ENCODE data around the gene CCDC88C.
A peak's percentile ranks its signal among the peaks of the same experiment; 100 is the strongest.

Gene CCDC88C

DNA sequence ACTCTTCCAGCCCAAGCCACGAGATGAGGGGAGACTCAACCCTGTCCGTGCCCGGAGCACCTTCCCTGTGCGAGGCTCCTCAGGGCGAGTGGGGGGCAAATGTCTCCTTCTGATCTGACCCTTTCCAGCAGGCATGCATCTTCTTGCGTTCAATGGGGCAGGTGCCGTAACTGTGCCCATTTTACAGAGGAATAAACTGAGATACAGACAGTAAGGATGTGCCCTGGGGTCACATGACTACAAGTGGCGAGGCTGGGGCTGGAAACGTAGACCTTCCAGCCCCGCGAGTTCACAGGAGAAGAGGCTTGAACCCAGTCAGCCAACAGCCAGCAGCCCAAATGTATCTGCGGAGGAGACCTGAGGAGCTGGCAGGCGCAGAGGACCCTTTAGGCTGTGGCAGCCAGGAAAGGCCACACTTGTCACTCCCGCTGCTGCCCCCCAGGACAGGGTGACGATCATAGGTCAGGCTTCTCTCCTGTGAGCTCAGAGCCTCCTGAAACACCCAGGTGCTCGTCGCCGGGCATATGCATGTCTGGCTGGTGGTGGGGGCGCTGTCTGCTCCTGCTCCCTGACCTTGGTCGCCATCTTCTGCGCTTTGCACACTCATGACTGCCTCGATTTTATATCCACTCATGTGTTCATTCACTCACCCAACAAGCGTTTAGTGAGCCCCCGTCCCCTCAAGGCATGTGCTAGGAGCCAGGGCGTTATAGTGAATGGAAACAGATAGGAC, 41.7 kb downstream of the CCDC88C start:
- peaks cover 27% of the 10 kb centered on the region for H3K4me1 ChIP-seq (ENCODE audit: insufficient read depth, low read length)
- H3K9ac ChIP-seq (ENCODE audit: low read depth, low read length), result no peak overlapping the region; the same call in 1 of the 2 replicates
- H3K27me3 ChIP-seq (ENCODE audit: insufficient read depth, low read length), result no peaks in the 10 kb centered on the region
- 92% methylated on average over 25 of the region's 25 CpGs for WGBS
- peaks cover 6% of the 10 kb centered on the region; the same call in 1 of the 2 replicates for H3K36me3 ChIP-seq (ENCODE audit: insufficient read depth, low read length)
- H3K4me3 ChIP-seq (ENCODE audit: low read length), result no peak overlapping the region
- H3K9me3 ChIP-seq (ENCODE audit: insufficient read depth, low read depth, low read length), result no peaks in the 10 kb centered on the region
- 0 out of 2 replicates have a peak overlapping the region, but pooled peaks have one; percentile 11 for H3K27ac ChIP-seq (ENCODE audit: low read depth, low read length)

DNA sequence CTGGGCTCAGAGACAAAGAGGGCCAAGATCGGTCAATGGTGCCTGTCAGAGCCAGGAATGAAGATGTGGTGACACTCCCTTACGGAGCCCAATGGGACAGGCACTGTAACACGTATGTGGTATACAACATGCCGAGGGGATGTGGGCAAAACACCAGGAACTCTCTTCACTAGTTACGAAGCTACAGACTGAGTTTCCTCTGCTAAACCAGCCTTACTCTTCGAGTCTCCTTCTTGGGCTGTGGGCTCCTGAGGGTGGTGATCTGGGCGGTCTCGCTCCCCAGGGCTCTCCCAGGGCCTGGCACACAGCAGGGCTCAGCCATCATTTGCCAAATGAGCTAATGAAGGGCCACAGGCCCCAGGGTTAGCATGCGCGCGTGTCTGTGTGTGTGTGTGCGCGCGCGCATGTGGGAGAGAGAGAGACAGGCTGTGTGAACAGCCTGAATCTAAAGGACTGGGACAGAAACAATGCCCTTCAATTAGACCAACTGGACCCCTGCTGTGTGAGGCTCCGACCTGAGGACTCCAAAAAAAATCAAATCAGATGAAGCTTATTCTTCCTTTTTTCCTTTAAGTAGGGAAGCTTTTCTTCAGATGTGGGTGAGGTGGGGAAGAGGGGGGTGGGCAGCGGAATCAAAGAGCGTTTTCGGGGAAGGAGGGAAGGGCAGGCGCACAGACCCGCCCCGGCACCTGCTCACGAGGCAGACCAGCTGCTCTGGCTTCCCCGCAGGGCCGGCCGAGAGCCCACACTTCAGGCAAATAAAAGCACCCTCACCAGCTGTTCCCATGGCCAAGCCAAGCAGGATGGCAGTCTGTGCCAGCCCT, 42.5 kb downstream of the CCDC88C start:
- 0 out of 2 replicates have a peak overlapping the region, but pooled peaks have one; percentile 11 for H3K27ac ChIP-seq (ENCODE audit: low read depth, low read length)
- H3K4me1 ChIP-seq (ENCODE audit: insufficient read depth, low read length), result peaks cover 27% of the 10 kb centered on the region
- H3K4me3 ChIP-seq (ENCODE audit: low read length), result no peak overlapping the region
- no peaks in the 10 kb centered on the region for H3K9me3 ChIP-seq (ENCODE audit: insufficient read depth, low read depth, low read length)
- H3K9ac ChIP-seq (ENCODE audit: low read depth, low read length), result no peak overlapping the region
- H3K36me3 ChIP-seq (ENCODE audit: insufficient read depth, low read length), result peaks cover 6% of the 10 kb centered on the region; the same call in 1 of the 2 replicates
- no peaks in the 10 kb centered on the region for H3K27me3 ChIP-seq (ENCODE audit: insufficient read depth, low read length)
- 83% methylated on average over 26 of the region's 26 CpGs for WGBS

DNA sequence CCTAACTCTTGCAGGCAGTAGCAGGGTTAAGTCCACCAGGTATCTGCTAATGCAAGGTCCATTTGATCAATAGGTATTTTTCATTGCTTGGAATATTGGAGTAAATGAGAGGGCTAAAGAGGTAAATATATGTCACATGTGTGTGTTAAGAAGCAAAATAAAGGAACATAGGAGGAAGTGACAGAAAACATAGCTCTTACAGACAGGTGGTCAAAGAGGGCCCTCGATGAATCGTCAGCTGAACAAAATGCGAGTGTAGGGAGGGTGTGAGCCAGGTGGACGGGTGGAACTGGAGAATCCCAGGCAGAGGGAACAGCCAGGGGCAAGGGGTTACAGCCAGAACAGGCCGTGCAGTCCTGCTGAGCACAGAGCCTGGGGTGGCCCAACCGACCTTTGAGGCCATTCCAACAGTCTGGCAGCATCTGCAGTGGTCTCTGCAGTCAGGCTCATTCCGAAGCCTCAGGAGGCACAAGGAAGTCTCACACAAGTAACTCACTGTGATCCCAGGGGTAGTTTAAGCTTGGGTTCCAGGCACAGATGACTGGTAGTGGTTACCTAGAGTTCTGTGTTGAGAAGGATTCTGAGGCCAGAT, 43.2 kb downstream of the CCDC88C start:
- Histone ChIP-seq H3K36me3 (ENCODE audit: insufficient read depth, low read length) (peaks cover 6% of the 10 kb centered on the region; the same call in 1 of the 2 replicates), H3K27me3 (ENCODE audit: insufficient read depth, low read length) (no peaks in the 10 kb centered on the region), H3K9me3 (ENCODE audit: insufficient read depth, low read depth, low read length) (no peaks in the 10 kb centered on the region), H3K4me3 (ENCODE audit: low read length) (no peak overlapping the region), H3K9ac (ENCODE audit: low read depth, low read length) (no peak overlapping the region), H3K27ac (ENCODE audit: low read depth, low read length) (no peak overlapping the region), H3K4me1 (ENCODE audit: insufficient read depth, low read length) (peaks cover 27% of the 10 kb centered on the region)
- 82% methylated on average over 7 of the region's 7 CpGs for WGBS

DNA sequence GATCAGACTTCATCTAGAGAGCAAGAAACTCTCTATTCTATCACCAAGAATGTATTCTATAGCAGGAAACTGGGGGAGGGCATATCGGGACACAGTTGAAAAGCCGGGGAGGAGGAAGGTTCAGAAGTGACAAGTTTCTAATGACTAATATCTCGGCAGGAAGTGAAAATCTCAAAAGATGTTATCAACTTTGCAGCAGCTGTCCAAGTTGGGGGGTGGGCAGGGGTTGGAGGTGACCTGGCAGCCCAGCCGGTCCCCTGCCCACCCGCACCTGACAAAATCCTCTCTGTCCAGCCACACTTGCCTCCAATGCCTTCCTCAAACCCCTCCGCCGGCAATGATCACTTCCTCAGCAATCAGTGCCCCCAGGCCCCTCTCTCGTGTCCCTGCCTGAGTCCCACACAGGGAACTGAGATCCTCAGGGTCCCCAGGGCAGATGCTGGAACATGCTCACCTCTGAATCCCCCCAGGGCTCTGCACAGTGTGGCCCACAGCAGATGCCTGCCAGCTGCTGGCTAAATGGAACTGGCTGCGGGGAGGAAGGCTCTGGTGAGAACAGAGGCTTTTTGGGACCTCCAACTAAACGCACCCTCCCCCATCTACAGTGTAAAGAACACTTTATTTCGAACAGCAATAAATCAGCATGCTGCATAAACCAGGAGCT, 43.9 kb downstream of the CCDC88C start:
- Histone ChIP-seq H3K36me3 (ENCODE audit: insufficient read depth, low read length) (peaks cover 4% of the 10 kb centered on the region; the same call in 1 of the 2 replicates), H3K9ac (ENCODE audit: low read depth, low read length) (no peak overlapping the region), H3K4me3 (ENCODE audit: low read length) (no peak overlapping the region), H3K27me3 (ENCODE audit: insufficient read depth, low read length) (no peaks in the 10 kb centered on the region), H3K9me3 (ENCODE audit: insufficient read depth, low read depth, low read length) (no peaks in the 10 kb centered on the region), H3K27ac (ENCODE audit: low read depth, low read length) (no peak overlapping the region), H3K4me1 (ENCODE audit: insufficient read depth, low read length) (peaks cover 27% of the 10 kb centered on the region)
- WGBS, result 90% methylated on average over 11 of the region's 11 CpGs

DNA sequence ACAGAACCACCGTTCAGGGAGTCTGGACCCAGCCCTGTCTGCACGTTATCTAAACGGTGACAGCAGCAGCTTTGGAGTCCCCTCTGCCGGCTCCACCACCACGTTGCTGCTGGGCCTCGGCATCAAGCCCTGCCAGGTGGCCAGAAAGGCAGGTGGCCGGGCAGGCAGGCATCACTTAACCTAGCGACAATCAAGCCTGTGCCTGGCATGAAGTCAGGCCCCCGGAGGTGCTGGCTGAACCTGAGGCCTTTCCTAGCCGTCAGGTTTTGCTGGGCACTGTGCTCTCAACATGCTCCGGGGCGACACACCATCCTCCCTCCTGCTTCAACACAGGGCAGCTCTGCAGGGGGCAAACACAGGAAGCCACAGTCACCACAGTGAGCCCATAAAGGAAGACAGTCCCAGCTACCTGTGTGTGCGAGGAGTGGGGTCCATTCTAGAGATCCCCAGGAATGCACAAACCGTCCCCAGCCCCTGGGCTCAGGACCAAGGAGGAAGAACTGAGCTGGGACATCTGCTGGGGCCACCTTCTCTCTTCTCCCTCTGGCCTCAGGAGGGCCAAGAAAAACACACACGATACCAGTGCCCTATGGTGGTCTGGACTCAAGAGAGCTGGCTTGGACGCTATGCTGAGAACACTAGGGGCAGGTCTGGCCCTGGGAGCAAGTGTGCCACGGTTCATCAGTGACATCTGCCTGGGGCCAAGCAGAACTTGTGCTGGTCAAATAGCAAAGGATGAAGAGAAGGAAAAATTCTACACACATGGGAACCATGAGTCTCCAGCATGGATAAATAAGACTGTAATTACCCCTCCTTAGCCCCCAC, 44.7 kb downstream of the CCDC88C start:
- Histone ChIP-seq H3K27ac (ENCODE audit: low read depth, low read length) (no peak overlapping the region), H3K9ac (ENCODE audit: low read depth, low read length) (no peak overlapping the region), H3K4me3 (ENCODE audit: low read length) (no peak overlapping the region), H3K9me3 (ENCODE audit: insufficient read depth, low read depth, low read length) (no peaks in the 10 kb centered on the region), H3K4me1 (ENCODE audit: insufficient read depth, low read length) (peaks cover 21% of the 10 kb centered on the region), H3K36me3 (ENCODE audit: insufficient read depth, low read length) (no peaks in the 10 kb centered on the region), H3K27me3 (ENCODE audit: insufficient read depth, low read length) (no peaks in the 10 kb centered on the region)
- WGBS, result 87% methylated on average over 17 of the region's 17 CpGs

DNA sequence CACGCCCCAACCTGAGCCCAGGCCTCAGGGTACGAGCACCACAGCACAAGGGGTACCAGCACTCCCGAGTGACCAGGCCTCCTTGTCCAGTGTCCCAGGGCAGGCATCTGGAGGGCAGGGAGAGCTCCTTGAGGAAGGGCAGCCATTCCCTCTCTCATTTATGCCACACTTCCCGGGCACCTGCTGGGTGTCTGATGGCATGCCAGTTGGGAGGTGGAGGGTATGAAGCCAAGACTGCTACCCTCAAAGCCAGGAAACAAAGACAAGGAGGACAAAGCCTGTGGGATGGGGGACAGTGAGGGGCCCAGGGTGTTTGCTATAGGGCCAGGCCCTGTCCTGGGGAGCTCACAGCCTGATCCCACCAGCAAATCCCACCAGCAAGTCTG, 45.6 kb downstream of the CCDC88C start:
- Histone ChIP-seq H3K4me3 (ENCODE audit: low read length) (no peak overlapping the region), H3K4me1 (ENCODE audit: insufficient read depth, low read length) (peaks cover 17% of the 10 kb centered on the region), H3K27ac (ENCODE audit: low read depth, low read length) (no peak overlapping the region), H3K36me3 (ENCODE audit: insufficient read depth, low read length) (no peaks in the 10 kb centered on the region), H3K9me3 (ENCODE audit: insufficient read depth, low read depth, low read length) (no peaks in the 10 kb centered on the region), H3K9ac (ENCODE audit: low read depth, low read length) (no peak overlapping the region), H3K27me3 (ENCODE audit: insufficient read depth, low read length) (no peaks in the 10 kb centered on the region)
- 91% methylated on average over 4 of the region's 4 CpGs for WGBS

DNA sequence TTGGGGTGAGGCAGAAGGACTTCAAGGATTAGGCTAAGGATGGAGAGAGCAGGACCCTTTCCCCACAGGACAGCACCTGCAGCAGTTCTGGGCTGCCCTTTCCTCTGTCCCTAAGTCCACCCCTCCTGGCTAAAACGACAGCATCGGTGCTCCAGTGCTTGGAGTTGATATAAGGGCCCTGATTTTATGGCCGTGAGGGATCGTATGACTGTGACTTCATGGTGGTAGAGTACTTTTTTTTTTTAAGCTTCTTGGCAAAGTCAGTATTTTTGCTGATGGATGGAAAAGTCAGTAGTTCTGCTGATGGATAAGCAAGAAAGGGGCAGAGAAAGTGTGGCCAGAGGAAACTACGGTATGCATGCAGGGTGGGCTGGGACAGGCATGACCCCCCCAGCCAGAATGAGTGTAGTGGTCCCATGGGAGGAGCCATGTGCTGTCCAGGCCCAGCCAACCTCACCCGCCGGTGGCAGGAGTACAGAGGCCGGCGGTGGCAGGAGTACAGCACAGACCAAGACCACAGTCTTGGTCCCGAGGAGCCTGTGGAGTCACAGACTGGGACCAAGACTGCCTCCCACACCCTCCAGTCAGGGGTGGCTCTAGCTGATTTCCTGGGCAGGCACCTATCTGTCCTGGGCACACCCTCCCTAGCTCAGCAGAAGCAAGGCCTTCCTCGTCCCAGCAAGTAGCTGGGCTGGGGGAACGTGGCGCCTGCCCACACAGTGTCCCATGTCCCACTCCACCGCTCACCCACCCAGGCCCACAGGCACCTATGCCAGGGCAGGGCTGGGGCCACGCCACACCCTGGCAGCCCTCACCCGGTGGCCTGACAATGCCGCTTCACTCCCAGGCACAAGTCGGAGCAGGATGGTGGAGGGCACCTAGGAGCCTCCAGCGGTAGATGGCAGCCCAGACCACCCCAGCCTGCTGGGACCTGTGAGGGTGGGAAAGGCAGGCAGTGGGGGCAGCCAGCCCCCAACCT, 46.3 kb downstream of the CCDC88C start:
- Histone ChIP-seq H3K36me3 (ENCODE audit: insufficient read depth, low read length) (no peaks in the 10 kb centered on the region), H3K4me3 (ENCODE audit: low read length) (no peak overlapping the region), H3K4me1 (ENCODE audit: insufficient read depth, low read length) (peaks cover 14% of the 10 kb centered on the region), H3K9ac (ENCODE audit: low read depth, low read length) (no peak overlapping the region), H3K27ac (ENCODE audit: low read depth, low read length) (no peak overlapping the region), H3K9me3 (ENCODE audit: insufficient read depth, low read depth, low read length) (no peaks in the 10 kb centered on the region), H3K27me3 (ENCODE audit: insufficient read depth, low read length) (no peaks in the 10 kb centered on the region)
- 89% methylated on average over 19 of the region's 19 CpGs for WGBS

DNA sequence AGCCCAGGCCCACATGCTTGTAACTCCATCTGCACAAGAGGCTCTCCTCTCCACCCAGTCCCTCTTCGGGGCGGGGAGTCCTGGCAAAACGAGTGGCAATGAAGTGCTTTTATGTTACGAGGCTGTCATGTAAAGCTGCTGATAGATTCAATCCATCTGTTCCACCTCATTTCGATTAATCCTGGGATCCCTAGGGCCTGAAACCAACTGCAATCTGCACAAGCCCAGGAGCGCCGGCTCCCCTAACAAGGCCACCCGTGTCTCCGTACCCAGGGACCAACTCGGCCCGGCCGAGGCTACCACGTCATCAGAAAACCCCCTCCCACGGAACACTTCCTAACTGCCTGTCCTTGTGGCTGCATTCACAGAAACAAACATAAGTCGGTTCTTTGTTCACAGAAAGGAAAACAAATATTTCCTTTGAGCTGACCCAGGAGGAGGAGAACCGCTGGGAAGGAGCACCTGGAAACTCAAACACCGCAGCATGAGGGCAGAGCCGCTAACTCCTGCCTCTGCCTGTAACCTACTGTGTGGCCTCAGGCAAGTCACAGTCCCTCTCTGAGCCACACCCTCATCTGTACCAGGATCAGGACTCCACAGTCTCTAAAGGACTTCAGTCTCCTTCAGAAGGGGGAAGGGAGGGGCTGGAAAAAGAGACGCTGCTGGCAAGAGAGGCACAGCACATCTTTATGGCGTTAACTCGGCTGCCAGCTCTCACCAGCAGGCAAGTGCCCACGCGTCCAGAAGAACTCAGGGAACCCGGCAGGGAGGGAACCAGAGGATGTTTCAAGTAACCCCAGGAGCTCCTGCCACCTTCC, 47.8 kb downstream of the CCDC88C start:
- Histone ChIP-seq H3K36me3 (ENCODE audit: insufficient read depth, low read length) (no peaks in the 10 kb centered on the region), H3K9me3 (ENCODE audit: insufficient read depth, low read depth, low read length) (no peaks in the 10 kb centered on the region), H3K27ac (ENCODE audit: low read depth, low read length) (no peak overlapping the region), H3K4me3 (ENCODE audit: low read length) (no peak overlapping the region), H3K4me1 (ENCODE audit: insufficient read depth, low read length) (peaks cover 5% of the 10 kb centered on the region), H3K27me3 (ENCODE audit: insufficient read depth, low read length) (no peaks in the 10 kb centered on the region), H3K9ac (ENCODE audit: low read depth, low read length) (no peak overlapping the region)
- 84% methylated on average over 24 of the region's 24 CpGs for WGBS

DNA sequence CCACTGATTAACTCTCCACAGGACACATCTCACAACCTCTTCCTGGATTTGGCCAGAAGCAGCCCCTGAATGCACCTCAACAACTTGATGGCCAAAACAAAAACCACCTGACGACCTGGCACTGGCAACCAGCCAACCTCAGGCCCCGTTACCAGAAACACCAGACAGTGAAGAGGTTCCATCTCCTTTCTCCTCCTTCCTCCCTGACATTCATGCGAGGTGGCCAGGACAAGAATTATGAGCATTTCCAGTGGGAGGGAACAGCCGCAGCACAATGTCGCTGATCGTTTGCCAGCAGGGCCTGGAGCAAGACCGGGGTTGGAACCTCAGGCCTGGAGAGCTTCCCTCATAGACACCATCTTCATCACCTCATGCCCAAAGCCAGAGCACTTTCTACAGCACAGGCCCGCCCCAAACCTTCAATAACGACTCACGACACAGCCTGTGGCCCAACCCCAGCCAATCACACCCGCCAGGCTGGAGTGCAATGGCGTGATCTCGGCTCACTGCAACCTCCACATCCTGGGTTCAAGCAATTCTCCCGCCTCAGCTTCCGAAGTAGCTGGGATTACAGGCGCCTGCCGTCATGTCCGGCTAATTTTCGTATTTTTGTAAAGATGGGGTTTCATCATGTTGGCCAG, 48.7 kb downstream of the CCDC88C start:
- Histone ChIP-seq H3K9me3 (ENCODE audit: insufficient read depth, low read depth, low read length) (no peaks in the 10 kb centered on the region), H3K4me3 (ENCODE audit: low read length) (no peak overlapping the region), H3K9ac (ENCODE audit: low read depth, low read length) (no peak overlapping the region), H3K36me3 (ENCODE audit: insufficient read depth, low read length) (no peaks in the 10 kb centered on the region), H3K27ac (ENCODE audit: low read depth, low read length) (no peak overlapping the region), H3K4me1 (ENCODE audit: insufficient read depth, low read length) (peaks cover 4% of the 10 kb centered on the region), H3K27me3 (ENCODE audit: insufficient read depth, low read length) (no peaks in the 10 kb centered on the region)
- 94% methylated on average over 19 of the region's 19 CpGs for WGBS

All from HUES64 (cell line).